ENCODE data around the gene LRGUK.

The LRGUK gene

GRCh38 chr7:134293002-134293740 lies 166.0 kb downstream of the LRGUK start:
- H3K27ac ChIP-seq = peak overlapping the region; percentile 45
- no peak for TF ChIP-seq CTCF (conservative IDR thresholded peaks at IDR 0.05)

DNA sequence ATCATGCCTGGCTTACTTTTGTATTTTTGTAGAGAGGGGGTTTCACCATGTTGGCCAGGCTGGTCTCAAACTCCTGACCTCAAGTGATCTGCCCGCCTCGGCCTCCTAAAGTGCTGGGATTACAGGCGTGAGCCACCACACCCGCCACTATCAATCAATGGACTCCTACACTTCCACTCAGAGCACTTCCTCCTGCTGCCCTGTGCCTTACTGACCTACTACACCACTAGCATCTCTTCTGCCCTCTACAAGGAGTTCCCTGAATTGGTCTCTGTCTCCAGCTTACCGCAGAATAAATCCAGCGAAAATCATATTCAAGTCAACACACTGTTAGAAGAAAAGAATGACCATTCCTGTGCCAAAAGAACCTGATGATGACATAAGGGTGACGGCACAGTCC lies 168.8 kb downstream of the LRGUK start:
- H3K27ac ChIP-seq = peak overlapping the region; percentile 74

DNA sequence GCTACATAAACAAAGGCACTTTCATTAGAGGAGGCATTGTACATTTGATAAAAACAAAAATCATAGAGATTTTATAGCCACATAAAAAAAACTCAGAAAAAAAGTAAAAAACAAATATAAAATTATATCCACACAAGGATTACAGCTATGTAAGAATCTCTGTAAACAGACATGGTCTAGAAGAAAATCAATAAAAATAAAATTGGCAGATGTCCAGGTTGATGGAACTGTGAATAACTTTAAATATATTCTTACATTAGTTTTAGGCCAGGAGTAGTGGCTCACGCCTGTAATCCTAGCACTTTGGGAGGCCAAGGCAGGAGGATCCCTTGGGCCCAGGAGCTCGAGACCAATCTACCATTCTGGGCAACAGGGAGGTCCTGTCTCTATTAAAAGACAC lies 170.3 kb downstream of the LRGUK start:
- peak overlapping the region; percentile 74 for H3K27ac ChIP-seq
- TF ChIP-seq CTCF (conservative IDR thresholded peaks at IDR 0.05) = no peak

DNA sequence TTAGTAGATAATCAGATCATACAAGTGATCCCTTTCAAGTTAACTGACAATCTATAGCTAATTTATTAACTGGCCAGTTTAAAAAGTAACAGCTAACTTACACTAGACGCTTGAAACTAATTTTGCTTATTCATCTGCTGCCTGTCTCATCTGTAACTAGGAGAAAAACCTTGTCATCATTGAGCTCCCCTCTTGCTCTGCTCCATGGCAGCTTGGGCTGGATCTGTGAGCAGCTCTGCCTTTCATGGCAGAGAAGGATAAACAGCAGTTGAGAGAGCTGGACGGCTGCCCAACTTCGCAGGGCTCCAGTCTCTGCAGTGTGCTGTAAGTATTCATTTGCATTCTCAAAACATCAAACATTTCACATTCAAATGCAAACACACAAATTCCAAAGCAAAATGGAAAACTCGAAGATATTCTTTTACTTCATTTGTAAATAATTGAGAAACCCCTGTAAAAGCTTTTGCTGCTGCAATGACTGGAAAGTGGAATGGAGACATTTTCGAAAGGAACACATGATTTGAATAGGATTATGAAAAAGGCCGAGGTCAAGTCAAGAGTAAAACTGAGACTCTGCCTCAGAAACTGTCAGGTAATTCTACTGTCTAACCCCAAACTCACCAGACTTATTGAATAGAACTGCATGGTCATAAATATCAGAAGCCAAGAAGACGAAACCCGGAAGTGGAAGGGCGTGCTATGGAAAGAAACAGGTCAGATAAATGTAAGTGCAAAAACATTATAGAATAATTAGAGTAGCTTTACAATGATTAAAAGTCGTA lies 172.0 kb downstream of the LRGUK start:
- H3K27ac ChIP-seq = peak overlapping the region; percentile 74
- TF ChIP-seq CTCF (conservative IDR thresholded peaks at IDR 0.05) = no peak

- TF ChIP-seq CTCF (conservative IDR thresholded peaks at IDR 0.05) = no peak
- H3K27ac ChIP-seq = peak overlapping the region; percentile 74
Observed at GRCh38 chr7:134300988-134301387, 173.8 kb downstream of the LRGUK start.

- H3K27ac ChIP-seq = no peak overlapping the region
- no peak for TF ChIP-seq CTCF (conservative IDR thresholded peaks at IDR 0.05)
Observed at GRCh38 chr7:134301592-134301991, 174.5 kb downstream of the LRGUK start.

DNA sequence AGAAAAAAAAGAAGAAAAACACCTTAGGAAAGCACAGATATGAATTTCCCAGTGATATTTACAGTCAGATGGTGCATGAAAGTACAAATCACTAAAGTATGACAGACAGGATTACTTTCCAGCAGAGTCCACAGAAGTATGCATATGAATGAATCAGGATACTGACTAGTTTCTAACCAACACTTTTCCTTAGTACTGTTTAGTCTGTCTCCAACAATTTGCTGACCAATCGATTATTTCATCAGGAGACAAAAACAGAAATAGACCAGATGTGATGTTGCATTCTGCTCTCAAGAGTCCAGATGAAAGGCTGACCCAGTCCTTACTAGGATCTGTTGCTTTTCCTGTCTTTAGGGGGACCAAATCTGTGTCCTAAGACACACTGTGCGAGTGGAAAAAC lies 175.0 kb downstream of the LRGUK start:
- TF ChIP-seq CTCF (conservative IDR thresholded peaks at IDR 0.05) = no peak
- H3K27ac ChIP-seq = no peak overlapping the region

DNA sequence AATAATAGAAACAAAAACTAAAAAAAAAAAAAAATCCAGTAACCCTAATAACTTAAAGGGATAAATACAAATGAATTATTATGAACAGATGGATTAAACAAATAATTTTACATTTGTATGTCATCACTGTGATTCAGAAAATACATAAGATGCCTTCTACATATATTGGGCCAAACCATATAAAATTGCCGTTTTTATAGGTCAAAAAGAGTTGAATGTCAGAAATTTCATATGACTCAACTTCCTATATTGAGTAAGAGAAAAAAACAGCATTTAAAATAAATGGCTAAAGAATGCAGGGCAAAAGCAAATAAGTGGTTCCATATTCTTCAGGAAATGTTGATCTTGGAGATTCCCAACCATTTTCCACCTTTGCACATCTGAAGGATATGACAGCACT lies 180.2 kb downstream of the LRGUK start:
- no peak for TF ChIP-seq CTCF (conservative IDR thresholded peaks at IDR 0.05)
- H3K27ac ChIP-seq = no peak overlapping the region
